Activated T-cell treated with anti-CD3 and anti-CD28 coated beads, Interleukin-2, amount 50 U/mL, for 4 hours (primary cell): ENCODE measurements around the gene NCKAP5. TPM values are rescaled to one million over a fixed set of nuclear protein-coding genes. Genes with fewer than 3 reads are reported as not detected.

ENCODE experiments used
- ATAC-seq, 2 donors: fragments of 200-7000 bp; cut with Tn5 transposase; one replicate each; pipeline ENCODE4 v1.10.0; 2021
- DNase-seq: peaks from one replicate; pipeline ENCODE4 v3.0.0-alpha.2; 2020
- H3K27me3 Mint-ChIP-seq: one replicate; pipeline ENCODE4 v1.8.0; 2021; ENCODE audit warnings: low read depth, mixed read lengths
- H3K36me3 Mint-ChIP-seq: one replicate; pipeline ENCODE4 v1.8.0; 2022; ENCODE audit warnings: mixed read lengths; ENCODE audit not compliant: insufficient read depth
- H3K4me1 Mint-ChIP-seq: one replicate; pipeline ENCODE4 v1.8.0; 2021; ENCODE audit warnings: low read depth, mixed read lengths
- H3K4me3 Mint-ChIP-seq: one replicate; pipeline ENCODE4 v1.8.0; 2021; ENCODE audit warnings: mild to moderate bottlenecking, moderate library complexity, mixed read lengths
- H3K9me3 Mint-ChIP-seq: one replicate; pipeline ENCODE4 v1.8.0; 2021; ENCODE audit warnings: mixed read lengths
- total RNA-seq, 3 donors: library from RNA; stranded (reverse); gene quantifications; one replicate each; pipeline ENCODE4 v1.2.1, GENCODE V29; 2021

Gene NCKAP5
- total RNA-seq, 3 donors from 2014 or later, result 0.03 TPM; not detected in 2

DNA sequence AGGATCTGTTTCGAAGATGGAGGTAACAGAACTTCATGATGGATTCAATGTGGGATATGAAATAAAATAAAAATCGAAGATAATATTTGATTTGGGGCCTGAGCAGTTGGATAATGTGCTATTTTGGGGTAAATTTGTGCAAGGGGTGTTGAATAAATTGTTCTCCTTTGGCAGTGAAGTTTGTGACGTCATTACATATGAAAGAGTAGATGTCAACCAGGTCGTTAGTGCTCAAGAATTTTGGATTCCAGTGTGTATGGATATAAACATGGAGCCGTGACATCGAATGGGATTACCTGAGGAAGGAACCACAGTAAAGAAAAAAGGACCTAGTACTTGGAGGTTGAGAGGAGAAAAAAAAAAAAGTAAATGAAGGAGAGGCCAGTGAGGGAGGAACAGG, 253.0 kb downstream of the NCKAP5 start:
- H3K4me1 Mint-ChIP-seq, result no peaks in the 10 kb centered on the region
- no peak overlapping the region for H3K4me3 Mint-ChIP-seq
- DNase-seq, result no peak
- ATAC-seq, result no peak
- H3K36me3 Mint-ChIP-seq, result no peaks in the 10 kb centered on the region
- peaks cover 10% of the 10 kb centered on the region for H3K9me3 Mint-ChIP-seq
- peaks cover 2% of the 10 kb centered on the region for H3K27me3 Mint-ChIP-seq

DNA sequence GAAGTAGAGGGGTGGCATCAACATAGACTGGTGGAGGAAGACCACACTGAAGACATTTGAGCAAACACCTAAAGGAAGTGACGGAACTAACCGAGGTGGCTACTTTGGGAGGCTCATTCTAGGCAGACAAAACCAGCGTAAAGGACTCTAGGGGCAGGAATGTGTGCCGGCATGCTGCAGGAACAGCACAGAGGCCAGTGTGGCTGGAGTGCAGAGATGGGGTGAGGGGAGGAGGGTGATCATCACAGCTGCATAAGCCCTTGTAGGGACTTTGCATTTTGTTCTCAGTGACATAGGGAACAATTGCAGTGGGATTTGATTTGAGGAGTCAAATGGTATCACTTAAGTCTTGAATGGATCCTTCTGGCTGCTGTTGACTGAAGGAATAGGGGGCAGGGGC, 253.5 kb downstream of the NCKAP5 start:
- peaks cover 2% of the 10 kb centered on the region for H3K27me3 Mint-ChIP-seq
- H3K4me1 Mint-ChIP-seq, result no peaks in the 10 kb centered on the region

DNA sequence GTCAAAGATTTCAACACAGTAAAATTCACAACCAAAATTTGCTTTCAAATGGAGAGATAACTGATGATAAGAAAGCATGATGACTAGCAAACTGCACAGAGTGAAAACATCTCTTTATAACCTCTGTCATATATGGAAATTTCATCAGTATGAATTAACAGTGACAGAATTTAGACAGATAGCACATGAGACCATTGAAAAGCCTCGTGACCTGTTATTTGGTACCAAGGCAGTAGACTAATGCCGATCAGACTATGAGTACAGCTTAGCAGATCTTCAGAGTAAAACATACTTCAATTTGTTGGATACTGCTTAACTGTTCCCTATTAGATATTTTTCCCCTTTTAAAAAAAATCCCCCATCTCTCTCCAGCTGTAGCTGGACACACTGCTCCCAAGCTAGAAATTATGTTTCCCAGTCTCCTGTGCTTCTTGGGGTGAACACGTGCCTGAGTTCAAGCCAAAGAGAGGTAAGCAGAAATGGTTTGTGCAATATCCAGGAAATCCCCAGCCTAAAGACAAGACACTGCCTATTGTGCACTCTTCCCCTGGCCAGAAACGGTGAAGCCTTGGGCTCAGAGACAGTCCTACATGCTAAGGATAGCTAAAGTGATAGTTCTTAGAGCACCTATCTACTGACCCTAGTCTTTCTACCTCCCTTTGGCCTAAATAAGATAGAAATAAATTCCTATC, 256.1 kb downstream of the NCKAP5 start:
- DNase-seq, result no peak
- peaks cover 16% of the 10 kb centered on the region for H3K9me3 Mint-ChIP-seq
- no peak overlapping the region for H3K4me3 Mint-ChIP-seq
- no peaks in the 10 kb centered on the region for H3K4me1 Mint-ChIP-seq
- no peak for ATAC-seq
- H3K36me3 Mint-ChIP-seq, result no peaks in the 10 kb centered on the region
- H3K27me3 Mint-ChIP-seq, result peaks cover 2% of the 10 kb centered on the region

More for the DNA sequence above, 253.5 kb downstream of the NCKAP5 start:
- Mint-ChIP-seq H3K9me3 (peaks cover 11% of the 10 kb centered on the region), H3K36me3 (no peaks in the 10 kb centered on the region), H3K4me3 (no peak overlapping the region)
- ATAC-seq, result no peak
- no peak for DNase-seq

DNA sequence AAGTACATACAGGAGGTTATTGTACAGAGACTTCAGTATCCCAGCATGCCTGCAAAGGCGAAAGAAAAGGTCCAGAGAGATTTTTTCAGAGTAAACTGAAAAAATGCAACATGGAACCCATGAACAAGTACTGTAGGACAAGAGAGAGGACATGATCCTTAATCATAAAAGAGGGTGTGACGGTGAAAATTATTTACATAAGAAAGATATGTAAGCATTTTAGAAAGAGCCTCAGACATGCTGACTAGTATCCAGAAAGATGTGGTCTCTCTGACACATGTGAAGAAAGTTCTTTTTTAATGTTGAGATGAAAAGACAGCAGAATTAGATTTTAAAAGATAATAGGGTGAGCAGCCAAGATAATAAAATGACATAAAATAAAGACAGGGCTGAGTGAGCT, 262.0 kb downstream of the NCKAP5 start:
- Mint-ChIP-seq H3K4me3 (no peak overlapping the region), H3K36me3 (no peaks in the 10 kb centered on the region), H3K27me3 (no peaks in the 10 kb centered on the region), H3K9me3 (peaks cover 14% of the 10 kb centered on the region), H3K4me1 (no peaks in the 10 kb centered on the region)
- no peak for DNase-seq
- no peak for ATAC-seq

DNA sequence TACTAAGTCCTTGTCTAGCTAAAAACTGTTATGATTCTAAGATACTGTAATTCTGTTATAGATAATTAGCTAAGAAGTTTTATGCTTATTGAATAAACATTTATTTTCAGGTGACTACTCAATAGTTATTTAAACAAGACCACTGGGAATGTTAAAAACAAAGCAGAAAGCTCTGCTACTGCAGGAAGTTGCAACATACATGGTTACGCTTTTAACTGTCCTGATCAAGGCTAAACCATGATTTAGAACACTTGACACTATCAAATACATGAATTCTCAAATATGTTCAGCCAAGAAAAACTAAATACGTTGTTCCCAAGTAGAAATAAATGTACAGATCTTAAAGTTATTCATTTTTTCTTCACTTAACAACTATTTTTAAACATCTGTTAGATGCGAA, 263.9 kb downstream of the NCKAP5 start:
- ATAC-seq, result no peak
- no peak for DNase-seq
- Mint-ChIP-seq H3K27me3 (no peaks in the 10 kb centered on the region), H3K4me1 (no peaks in the 10 kb centered on the region), H3K36me3 (no peaks in the 10 kb centered on the region), H3K4me3 (no peak overlapping the region), H3K9me3 (peaks cover 6% of the 10 kb centered on the region)

DNA sequence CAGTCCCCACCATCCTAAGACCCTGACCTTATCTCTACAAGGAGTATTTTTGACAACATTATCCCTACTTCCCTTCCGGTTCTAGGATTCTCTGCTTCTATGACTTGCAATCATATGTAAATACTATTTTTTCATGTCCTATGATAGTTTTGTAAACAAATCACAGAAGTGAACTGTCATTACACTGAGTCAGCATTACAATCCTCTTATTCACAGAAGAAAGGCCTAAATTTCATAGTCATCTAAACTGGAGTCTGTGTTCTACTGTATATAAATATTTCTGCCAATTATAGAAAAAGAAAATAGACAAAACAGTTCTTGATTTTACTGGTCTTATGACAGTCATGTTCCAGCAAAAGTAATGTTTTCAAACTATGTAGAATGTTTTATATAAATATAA, 265.1 kb downstream of the NCKAP5 start:
- Mint-ChIP-seq H3K4me3 (no peak overlapping the region), H3K27me3 (no peaks in the 10 kb centered on the region), H3K36me3 (no peaks in the 10 kb centered on the region), H3K4me1 (no peaks in the 10 kb centered on the region), H3K9me3 (peaks cover 6% of the 10 kb centered on the region)
- ATAC-seq, result no peak
- DNase-seq, result no peak

DNA sequence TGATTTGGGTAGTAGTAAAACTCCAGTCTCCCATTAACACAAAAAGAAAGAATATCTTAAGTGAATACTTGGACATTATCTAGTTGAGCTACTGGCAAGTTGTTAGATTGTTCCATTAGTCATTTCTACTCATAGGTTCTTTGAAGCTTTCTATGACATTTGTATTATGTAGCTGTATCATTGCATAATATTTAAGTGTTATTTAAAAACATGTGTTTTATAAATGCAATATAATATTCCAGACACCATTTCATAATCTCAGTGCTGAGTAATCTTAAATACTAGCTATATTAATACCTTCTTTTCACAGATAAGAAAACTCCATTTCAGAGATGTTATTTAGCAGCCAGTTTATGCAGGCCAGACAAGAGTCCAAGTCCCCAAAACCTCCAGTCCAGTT, 271.9 kb downstream of the NCKAP5 start:
- H3K36me3 Mint-ChIP-seq, result no peaks in the 10 kb centered on the region
- no peak overlapping the region for H3K4me3 Mint-ChIP-seq
- H3K9me3 Mint-ChIP-seq, result no peaks in the 10 kb centered on the region
- no peaks in the 10 kb centered on the region for H3K4me1 Mint-ChIP-seq
- ATAC-seq (no peak), DNase-seq (no peak)
- H3K27me3 Mint-ChIP-seq, result no peaks in the 10 kb centered on the region

DNA sequence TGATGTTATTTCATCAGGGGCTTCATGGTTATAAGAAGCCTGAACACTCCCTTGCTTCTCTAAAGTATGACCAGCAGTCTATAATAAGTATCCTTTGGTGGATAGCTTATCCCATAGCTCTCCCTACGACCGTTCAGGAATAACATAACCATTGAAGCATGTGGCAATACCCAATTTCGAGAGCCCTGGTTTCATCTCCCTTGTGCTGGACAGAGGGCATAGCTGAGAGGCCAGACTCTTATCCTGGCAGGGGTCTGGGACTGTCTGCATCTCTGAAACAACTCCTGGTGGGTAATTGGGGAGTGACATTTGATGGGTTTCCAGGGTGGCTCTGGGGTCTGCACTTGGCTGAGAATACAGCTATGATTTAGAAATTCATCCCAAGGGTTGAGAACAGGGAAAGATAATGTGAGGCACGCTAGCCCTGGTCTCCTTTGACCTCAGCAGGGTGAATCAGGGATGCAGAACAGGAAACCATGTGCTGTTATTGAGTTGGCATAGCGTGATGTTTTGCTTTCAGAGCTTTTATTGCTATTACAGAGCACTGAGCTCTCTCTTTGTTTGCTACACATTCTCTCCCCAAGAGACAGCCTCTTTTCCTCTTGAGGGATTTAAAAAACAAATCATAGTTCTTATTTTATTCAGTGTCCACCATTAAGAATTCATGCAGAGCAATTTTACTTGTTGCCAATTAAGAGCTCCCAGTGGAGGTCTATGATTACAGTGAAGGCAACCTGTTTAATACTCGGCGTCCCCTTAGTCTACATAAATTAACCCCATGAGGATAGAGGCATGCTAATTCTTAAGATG, 274.5 kb downstream of the NCKAP5 start:
- Mint-ChIP-seq H3K4me3 (no peak overlapping the region), H3K36me3 (no peaks in the 10 kb centered on the region), H3K4me1 (no peaks in the 10 kb centered on the region), H3K9me3 (no peaks in the 10 kb centered on the region), H3K27me3 (no peaks in the 10 kb centered on the region)
- ATAC-seq (no peak), DNase-seq (no peak)

DNA sequence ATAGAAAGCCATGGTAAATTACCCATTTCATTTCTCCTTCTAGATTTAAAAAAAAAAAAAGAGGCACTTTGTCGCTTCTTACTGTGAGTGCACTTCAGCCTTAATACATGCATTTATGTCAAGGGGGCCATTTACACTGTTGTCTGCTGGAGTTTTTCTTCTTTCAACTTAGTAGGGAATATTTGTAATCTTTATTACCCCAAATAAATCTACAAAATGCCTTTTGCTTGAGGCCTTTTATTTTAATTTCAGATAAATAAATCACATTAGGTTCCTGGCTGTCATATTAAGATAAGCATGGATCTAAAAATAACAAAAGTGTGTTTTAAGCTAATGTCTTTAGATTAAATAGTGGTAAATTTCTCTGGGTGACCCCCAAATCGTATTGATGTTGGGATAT, 276.0 kb downstream of the NCKAP5 start:
- no peak for ATAC-seq

DNA sequence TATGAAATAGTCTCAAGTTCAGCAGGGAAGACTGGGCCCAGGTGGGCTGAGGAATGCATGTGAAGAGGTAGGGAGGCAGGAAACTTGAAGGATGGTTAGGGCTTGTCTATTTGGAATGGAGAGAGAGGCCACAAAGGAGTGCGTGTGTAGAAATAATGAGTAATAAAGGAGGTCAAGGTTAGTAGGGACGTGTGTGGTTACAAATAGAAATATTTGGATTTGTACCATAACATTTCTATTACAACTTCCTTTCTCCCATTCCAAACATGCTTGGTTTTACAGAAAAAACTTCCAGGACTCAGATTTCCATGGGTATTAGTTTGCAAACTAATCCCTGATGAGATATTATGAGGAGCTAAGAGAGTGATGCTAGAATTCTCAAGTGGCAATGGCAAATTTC, 280.6 kb downstream of the NCKAP5 start:
- ATAC-seq, result no peak
- H3K4me1 Mint-ChIP-seq, result no peaks in the 10 kb centered on the region
- DNase-seq, result no peak

More for the DNA sequence above, 276.0 kb downstream of the NCKAP5 start:
- Mint-ChIP-seq H3K36me3 (no peaks in the 10 kb centered on the region), H3K9me3 (no peaks in the 10 kb centered on the region), H3K4me1 (no peaks in the 10 kb centered on the region), H3K27me3 (no peaks in the 10 kb centered on the region), H3K4me3 (no peak overlapping the region)
- no peak for DNase-seq

DNA sequence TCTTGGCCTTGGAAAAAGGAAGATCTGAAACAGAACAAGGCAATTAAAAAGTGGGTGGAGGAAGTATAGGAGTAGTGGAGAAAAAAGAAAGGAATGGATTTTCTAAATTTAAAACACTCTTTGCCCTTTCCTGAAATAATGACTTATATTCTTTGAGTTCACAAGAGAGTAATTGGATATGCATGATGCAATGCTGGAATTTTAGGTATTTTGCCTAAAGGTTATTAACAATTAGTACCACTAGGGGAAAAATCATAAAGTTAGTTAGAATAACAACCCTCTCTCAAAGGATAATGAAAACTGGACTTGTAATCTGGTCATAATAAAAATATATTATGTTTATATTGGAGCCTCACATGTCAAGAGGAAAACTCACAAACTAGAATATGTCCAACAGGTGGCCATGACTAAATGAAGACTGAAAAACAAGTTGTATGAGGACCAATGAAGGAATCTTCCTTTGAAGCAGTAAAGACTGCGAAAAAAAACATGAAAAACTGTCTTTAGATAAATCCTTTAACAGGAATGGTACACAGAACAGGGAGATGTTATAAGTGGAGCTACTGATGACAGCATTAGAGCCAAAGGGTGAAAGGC, 281.8 kb downstream of the NCKAP5 start:
- ATAC-seq, result no peak
- H3K9me3 Mint-ChIP-seq, result peaks cover 4% of the 10 kb centered on the region
- H3K4me3 Mint-ChIP-seq, result no peak overlapping the region
- no peaks in the 10 kb centered on the region for H3K27me3 Mint-ChIP-seq
- DNase-seq, result no peak
- H3K36me3 Mint-ChIP-seq, result no peaks in the 10 kb centered on the region
- no peaks in the 10 kb centered on the region for H3K4me1 Mint-ChIP-seq

More for the DNA sequence above, 280.6 kb downstream of the NCKAP5 start:
- Mint-ChIP-seq H3K27me3 (no peaks in the 10 kb centered on the region), H3K9me3 (peaks cover 4% of the 10 kb centered on the region), H3K4me3 (no peak overlapping the region), H3K36me3 (no peaks in the 10 kb centered on the region)

DNA sequence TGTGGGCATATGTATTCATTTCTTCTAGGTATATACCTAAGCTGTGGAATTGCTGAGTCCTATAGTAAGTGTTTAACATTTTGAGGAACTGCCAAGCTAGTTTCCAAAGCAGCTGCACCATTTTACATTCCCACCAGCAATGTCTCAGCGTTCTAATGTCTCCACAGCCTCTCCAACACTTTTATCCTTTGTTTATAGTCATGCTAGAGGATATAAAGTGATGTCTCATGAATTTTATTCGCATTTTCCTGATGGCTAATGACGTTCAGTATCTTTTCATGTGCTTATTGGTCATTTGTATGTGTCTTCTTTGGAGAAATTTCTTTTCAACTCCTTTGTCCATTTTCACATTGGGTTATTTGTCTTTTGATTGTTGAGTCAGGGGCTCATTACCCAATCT, 295.2 kb downstream of the NCKAP5 start:
- H3K9me3 Mint-ChIP-seq, result no peaks in the 10 kb centered on the region
- H3K4me3 Mint-ChIP-seq, result no peak overlapping the region
- no peaks in the 10 kb centered on the region for H3K4me1 Mint-ChIP-seq
- no peaks in the 10 kb centered on the region for H3K36me3 Mint-ChIP-seq
- DNase-seq, result no peak
- no peak for ATAC-seq
- no peaks in the 10 kb centered on the region for H3K27me3 Mint-ChIP-seq

DNA sequence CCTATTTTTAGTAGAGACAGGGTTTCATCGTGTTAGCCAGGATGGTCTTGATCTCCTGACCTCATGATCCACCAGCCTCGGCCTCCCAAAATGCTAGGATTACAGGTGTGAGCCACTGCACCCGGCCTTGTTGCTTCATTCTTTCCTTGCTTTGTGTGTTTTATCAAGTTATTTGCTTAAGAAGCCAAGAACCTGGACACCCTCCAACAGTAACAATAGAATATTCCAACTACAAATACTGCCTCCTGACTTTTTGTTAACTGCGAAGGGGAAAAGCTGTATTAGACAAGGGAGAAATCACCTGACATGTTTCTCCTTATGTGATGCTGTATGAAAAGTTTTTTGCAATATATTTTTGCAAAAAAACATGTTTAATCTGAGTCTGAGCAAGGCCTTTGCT, 297.2 kb downstream of the NCKAP5 start:
- peaks cover 6% of the 10 kb centered on the region for H3K27me3 Mint-ChIP-seq

DNA sequence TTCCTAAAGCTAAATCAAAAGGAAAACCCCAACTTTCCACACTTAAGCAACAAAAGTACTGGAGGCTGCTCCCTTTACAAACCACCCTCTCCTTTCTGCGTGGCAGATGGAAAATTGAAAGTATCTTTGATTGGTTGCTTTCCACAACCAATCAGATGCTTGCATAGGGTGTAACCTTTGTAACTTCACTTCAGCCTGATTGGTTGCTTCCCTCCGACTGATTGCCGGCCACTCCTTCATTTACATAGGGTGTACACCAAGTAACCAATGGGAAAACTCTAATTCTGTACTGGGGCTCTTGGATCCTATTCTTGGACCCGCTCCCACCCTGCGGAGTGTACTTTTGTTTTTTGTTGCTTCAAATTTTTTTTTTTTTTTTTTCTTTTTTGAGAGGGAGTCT, 297.7 kb downstream of the NCKAP5 start:
- Mint-ChIP-seq H3K4me1 (no peaks in the 10 kb centered on the region), H3K36me3 (no peaks in the 10 kb centered on the region), H3K27me3 (peaks cover 8% of the 10 kb centered on the region), H3K9me3 (no peaks in the 10 kb centered on the region), H3K4me3 (no peak overlapping the region)
- ATAC-seq (no peak), DNase-seq (no peak)

More for the DNA sequence above, 297.2 kb downstream of the NCKAP5 start:
- Mint-ChIP-seq H3K36me3 (no peaks in the 10 kb centered on the region), H3K4me3 (no peak overlapping the region), H3K4me1 (no peaks in the 10 kb centered on the region), H3K9me3 (no peaks in the 10 kb centered on the region)
- DNase-seq (no peak), ATAC-seq (no peak)
